Osteocyte (in vitro differentiated cells): ENCODE data around the gene FBXL4. TPM values are rescaled to one million over a fixed set of nuclear protein-coding genes. Genes with fewer than 3 reads are reported as not detected.

ENCODE experiments used
- DNase-seq: peaks from one replicate; pipeline ENCODE4 v3.0.0; 2021; ENCODE audit warnings: mixed read lengths; ENCODE audit not compliant: unreplicated experiment; ENCODE audit errors: extremely low spot score
- H3K27ac Mint-ChIP-seq: one replicate; pipeline ENCODE4 v1.8.0; 2021; ENCODE audit warnings: mild to moderate bottlenecking, mixed read lengths; ENCODE audit not compliant: unreplicated experiment
- H3K27me3 Mint-ChIP-seq: one replicate; pipeline ENCODE4 v1.8.0; 2021; ENCODE audit warnings: mixed read lengths; ENCODE audit not compliant: unreplicated experiment
- H3K36me3 Mint-ChIP-seq: one replicate; pipeline ENCODE4 v1.8.0; 2021; ENCODE audit warnings: mixed read lengths; ENCODE audit not compliant: unreplicated experiment
- H3K4me1 Mint-ChIP-seq: one replicate; pipeline ENCODE4 v1.8.0; 2021; ENCODE audit warnings: mixed read lengths; ENCODE audit not compliant: unreplicated experiment
- H3K4me3 Mint-ChIP-seq: one replicate; pipeline ENCODE4 v1.8.0; 2021; ENCODE audit warnings: mild to moderate bottlenecking, moderate library complexity, mixed read lengths; ENCODE audit not compliant: unreplicated experiment
- H3K9me3 Mint-ChIP-seq: one replicate; pipeline ENCODE4 v1.8.0; 2021; ENCODE audit warnings: mixed read lengths; ENCODE audit not compliant: unreplicated experiment
- CTCF ChIP-seq: fragments of 200-600 bp; sonication (generic); IDR thresholded peaks from 2 replicates; pipeline ENCODE4 v1.5.0; 2021; ENCODE audit warnings: antibody characterized with exemption, mild to moderate bottlenecking, moderate library complexity
- total RNA-seq: library from RNA; stranded (reverse); gene quantifications from 2 replicates; pipeline ENCODE4 v1.2.1, GENCODE V29; 2021

Gene FBXL4
- total RNA-seq, 1 donor from 2014 or later: 16.6 TPM

GRCh38 chr6:98831057-98831958 lies 116.4 kb downstream of the FBXL4 start:
- Mint-ChIP-seq H3K4me3 (peak overlapping the region; percentile 84), H3K27me3 (peaks cover 83% of the 10 kb centered on the region), H3K36me3 (no peaks in the 10 kb centered on the region), H3K4me1 (peaks cover 44% of the 10 kb centered on the region), H3K9me3 (no peaks in the 10 kb centered on the region), H3K27ac (no peak overlapping the region)
- no peak for TF ChIP-seq CTCF
- no peak for DNase-seq

GRCh38 chr6:98830146-98830545 lies 117.6 kb downstream of the FBXL4 start:
- H3K4me1 Mint-ChIP-seq: peaks cover 42% of the 10 kb centered on the region
- DNase-seq: no peak
- no peak overlapping the region for H3K27ac Mint-ChIP-seq
- no peak for TF ChIP-seq CTCF
- H3K36me3 Mint-ChIP-seq: no peaks in the 10 kb centered on the region
- H3K4me3 Mint-ChIP-seq: no peak overlapping the region
- H3K27me3 Mint-ChIP-seq: peaks cover 87% of the 10 kb centered on the region
- H3K9me3 Mint-ChIP-seq: no peaks in the 10 kb centered on the region

- H3K27me3 Mint-ChIP-seq: peaks cover 89% of the 10 kb centered on the region
- H3K4me1 Mint-ChIP-seq: peaks cover 45% of the 10 kb centered on the region
- H3K4me3 Mint-ChIP-seq: no peak overlapping the region
- no peaks in the 10 kb centered on the region for H3K9me3 Mint-ChIP-seq
- H3K36me3 Mint-ChIP-seq: no peaks in the 10 kb centered on the region
- TF ChIP-seq CTCF: no peak
- H3K27ac Mint-ChIP-seq: no peak overlapping the region
- no peak for DNase-seq
Measured at GRCh38 chr6:98828941-98829411, 118.8 kb downstream of the FBXL4 start.

- H3K4me1 Mint-ChIP-seq: peaks cover 41% of the 10 kb centered on the region
- H3K9me3 Mint-ChIP-seq: no peaks in the 10 kb centered on the region
- DNase-seq: no peak
- H3K4me3 Mint-ChIP-seq: peak overlapping the region; percentile 38
- H3K36me3 Mint-ChIP-seq: no peaks in the 10 kb centered on the region
- peaks cover 89% of the 10 kb centered on the region for H3K27me3 Mint-ChIP-seq
- H3K27ac Mint-ChIP-seq: no peak overlapping the region
- no peak for TF ChIP-seq CTCF
Measured at GRCh38 chr6:98828211-98828788, 119.4 kb downstream of the FBXL4 start.
